Measurements from ENCODE around the gene UGDH.

GRCh38 chr4:39525822-39526690 is 1.2 kb downstream of the UGDH start:
- TF ChIP-seq POLR2A (IDR thresholded peaks at IDR 0.05) (no peak), CTCF (IDR thresholded peaks at IDR 0.05) (no peak)
